ENCODE results near the gene CRIM1.

DNA sequence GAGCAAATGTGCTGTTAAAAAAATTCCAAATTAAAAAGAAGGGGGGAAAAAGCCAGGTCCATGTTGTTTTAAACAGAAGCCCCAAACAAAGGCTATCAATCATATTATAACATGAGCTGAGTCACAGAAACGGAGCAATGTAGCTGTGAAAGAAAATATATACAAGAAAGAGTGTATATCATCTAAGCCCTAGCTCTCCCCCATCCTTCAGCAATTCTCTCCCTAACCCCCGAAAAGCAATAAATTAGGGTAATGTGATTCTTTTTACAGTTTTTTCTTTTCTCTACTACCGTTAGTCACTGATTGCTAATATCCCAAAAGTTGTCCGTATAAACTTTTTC, 217.1 kb downstream of the CRIM1 start:
- TF ChIP-seq, protein P1, sequence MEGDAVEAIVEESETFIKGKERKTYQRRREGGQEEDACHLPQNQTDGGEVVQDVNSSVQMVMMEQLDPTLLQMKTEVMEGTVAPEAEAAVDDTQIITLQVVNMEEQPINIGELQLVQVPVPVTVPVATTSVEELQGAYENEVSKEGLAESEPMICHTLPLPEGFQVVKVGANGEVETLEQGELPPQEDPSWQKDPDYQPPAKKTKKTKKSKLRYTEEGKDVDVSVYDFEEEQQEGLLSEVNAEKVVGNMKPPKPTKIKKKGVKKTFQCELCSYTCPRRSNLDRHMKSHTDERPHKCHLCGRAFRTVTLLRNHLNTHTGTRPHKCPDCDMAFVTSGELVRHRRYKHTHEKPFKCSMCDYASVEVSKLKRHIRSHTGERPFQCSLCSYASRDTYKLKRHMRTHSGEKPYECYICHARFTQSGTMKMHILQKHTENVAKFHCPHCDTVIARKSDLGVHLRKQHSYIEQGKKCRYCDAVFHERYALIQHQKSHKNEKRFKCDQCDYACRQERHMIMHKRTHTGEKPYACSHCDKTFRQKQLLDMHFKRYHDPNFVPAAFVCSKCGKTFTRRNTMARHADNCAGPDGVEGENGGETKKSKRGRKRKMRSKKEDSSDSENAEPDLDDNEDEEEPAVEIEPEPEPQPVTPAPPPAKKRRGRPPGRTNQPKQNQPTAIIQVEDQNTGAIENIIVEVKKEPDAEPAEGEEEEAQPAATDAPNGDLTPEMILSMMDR (conservative IDR thresholded peaks at IDR 0.05; ENCODE audit: low read depth, low read length) = no peak
- TF ChIP-seq EZH2 (IDR thresholded peaks at IDR 0.05; ENCODE audit: borderline replicate concordance, low read depth, low read length, poor library complexity, severe bottlenecking) = no peak

All from A673 (cell line).